UCSD-AML1 (cell line): ENCODE results near the gene NXNL2.

Source experiments
- DNase-seq: peaks from one replicate; lab custom pipeline; 2025; ENCODE audit not compliant: unreplicated experiment; lab: John Stamatoyannopoulos, UW

Gene NXNL2

GRCh38 chr9:88578121-88579049, 43.4 kb downstream of the NXNL2 start:
- peak; percentile 81 for DNase-seq

- DNase-seq, result no peak
These were observed 44.2 kb downstream of the NXNL2 start for GRCh38 chr9:88579050-88579715.

- no peak for DNase-seq
These were observed 46.0 kb downstream of the NXNL2 start for GRCh38 chr9:88580961-88581360.

- DNase-seq, result no peak
These were observed 49.1 kb downstream of the NXNL2 start for GRCh38 chr9:88583901-88584596.

GRCh38 chr9:88585426-88585825, 50.4 kb downstream of the NXNL2 start:
- no peak for DNase-seq

GRCh38 chr9:88586452-88586851, 51.5 kb downstream of the NXNL2 start:
- no peak for DNase-seq

- DNase-seq, result no peak
These were observed 52.2 kb downstream of the NXNL2 start for GRCh38 chr9:88587182-88587581.

GRCh38 chr9:88587885-88588649, 53.1 kb downstream of the NXNL2 start:
- no peak for DNase-seq

GRCh38 chr9:88589656-88590055, 54.7 kb downstream of the NXNL2 start:
- no peak for DNase-seq

- DNase-seq, result peak; percentile 26
These were observed 55.7 kb downstream of the NXNL2 start for GRCh38 chr9:88590558-88591146.

GRCh38 chr9:88593537-88594185, 58.7 kb downstream of the NXNL2 start:
- DNase-seq, result no peak
